GM21576 (cell line): ENCODE measurements around the gene NRIP1.

Source experiments
- ATAC-seq: cut with Tn5 transposase; IDR thresholded peaks from one replicate; pipeline ENCODE4 v1.9.1; 2021; ENCODE audit warnings: mild to moderate bottlenecking, moderate library complexity; ENCODE audit not compliant: unreplicated experiment

NRIP1 gene

GRCh38 chr21:15064576-15065391 is at the start of gene NRIP1:
Gene NRIP1, minus strand, starts transcription at chr21:15065000. Its CDS starts 96,808 bp downstream, at chr21:14968192.
- ATAC-seq: peak; percentile 69

- ATAC-seq: no peak
These were observed 48.1 kb upstream of the NRIP1 start for GRCh38 chr21:15112858-15113257.

- ATAC-seq: no peak
These were observed 44.0 kb upstream of the NRIP1 start for GRCh38 chr21:15108801-15109200.

- no peak for ATAC-seq
These were observed 39.7 kb upstream of the NRIP1 start for GRCh38 chr21:15104470-15104869.

GRCh38 chr21:15098908-15099307 is 34.1 kb upstream of the NRIP1 start:
- ATAC-seq: no peak

- no peak for ATAC-seq
These were observed 33.4 kb upstream of the NRIP1 start for GRCh38 chr21:15098181-15098580.

- ATAC-seq: no peak
These were observed 32.8 kb upstream of the NRIP1 start for GRCh38 chr21:15097580-15097979.

- ATAC-seq: no peak
These were observed 31.3 kb upstream of the NRIP1 start for GRCh38 chr21:15096146-15096545.

GRCh38 chr21:15095326-15095725 is 30.5 kb upstream of the NRIP1 start:
- ATAC-seq: no peak

GRCh38 chr21:15094706-15095105 is 29.9 kb upstream of the NRIP1 start:
- ATAC-seq: no peak

- ATAC-seq: no peak
These were observed 28.4 kb upstream of the NRIP1 start for GRCh38 chr21:15093216-15093615.

- ATAC-seq: no peak
These were observed 27.9 kb upstream of the NRIP1 start for GRCh38 chr21:15092745-15093144.

- ATAC-seq: no peak
These were observed 25.6 kb upstream of the NRIP1 start for GRCh38 chr21:15090390-15090789.

GRCh38 chr21:15088488-15088887 is 23.7 kb upstream of the NRIP1 start:
- no peak for ATAC-seq

GRCh38 chr21:15084668-15085067 is 19.9 kb upstream of the NRIP1 start:
- ATAC-seq: no peak

- no peak for ATAC-seq
These were observed 15.7 kb upstream of the NRIP1 start for GRCh38 chr21:15080526-15080925.

- no peak for ATAC-seq
These were observed 14.5 kb upstream of the NRIP1 start for GRCh38 chr21:15079269-15079668.

- ATAC-seq: no peak
These were observed 13.4 kb upstream of the NRIP1 start for GRCh38 chr21:15078180-15078579.

- ATAC-seq: no peak
These were observed 12.8 kb upstream of the NRIP1 start for GRCh38 chr21:15077529-15078145.

- ATAC-seq: no peak
These were observed 11.9 kb upstream of the NRIP1 start for GRCh38 chr21:15076730-15077129.

GRCh38 chr21:15071009-15071408 is 6.2 kb upstream of the NRIP1 start:
- ATAC-seq: no peak

- ATAC-seq: no peak
These were observed 1.3 kb upstream of the NRIP1 start for GRCh38 chr21:15066123-15066575.
